HEK293T (cell line): ENCODE data around the gene SP140L.

Source experiments
- CTCF ChIA-PET: fragments of 350-600 bp; formaldehyde crosslinking; extraction: SDS; loops from one replicate; lab custom pipeline; 2021; ENCODE audit warnings: antibody characterized with exemption, inconsistent platforms; lab: Yijun Ruan, JAX
- POLR2A ChIA-PET: fragments of 350-600 bp; formaldehyde crosslinking; extraction: SDS; loops from one replicate; lab custom pipeline; 2020; ENCODE audit warnings: antibody characterized with exemption, inconsistent platforms; lab: Yijun Ruan, JAX
- DNase-seq: peaks from one replicate; pipeline ENCODE4 v3.0.0; 2012; ENCODE audit warnings: mixed read lengths; ENCODE audit errors: extremely low spot score
- ARNT ChIP-seq: fragments of 450-650 bp; IDR thresholded peaks from 2 replicates; pipeline ENCODE4 v1.6.1; 2017; ENCODE audit warnings: mild to moderate bottlenecking
- BHLHE40 ChIP-seq: fragments of 450-650 bp; IDR thresholded peaks from 2 replicates; pipeline ENCODE4 v1.6.1; 2016; ENCODE audit warnings: mild to moderate bottlenecking, moderate library complexity, borderline replicate concordance
- CTBP1 ChIP-seq: fragments of 450-650 bp; IDR thresholded peaks from 2 replicates; pipeline ENCODE4 v1.6.1; 2016; ENCODE audit warnings: borderline replicate concordance
- ELF4 ChIP-seq: fragments of 450-650 bp; IDR thresholded peaks from 2 replicates; pipeline ENCODE4 v1.6.1; 2017; ENCODE audit warnings: antibody characterized with exemption
- FOXA1 ChIP-seq: fragments of 450-650 bp; IDR thresholded peaks from 2 replicates; pipeline ENCODE4 v1.6.1; 2016; ENCODE audit warnings: mild to moderate bottlenecking
- FOXK2 ChIP-seq: fragments of 450-650 bp; IDR thresholded peaks from 2 replicates; pipeline ENCODE4 v1.6.1; 2016; ENCODE audit warnings: mild to moderate bottlenecking
- FOXM1 ChIP-seq: fragments of 450-650 bp; IDR thresholded peaks from 2 replicates; pipeline ENCODE4 v1.6.1; 2017; ENCODE audit warnings: mild to moderate bottlenecking, borderline replicate concordance
- HDGF ChIP-seq: fragments of 450-650 bp; IDR thresholded peaks from 2 replicates; pipeline ENCODE4 v1.6.1; 2017; ENCODE audit warnings: antibody characterized with exemption, borderline replicate concordance
- L3MBTL2 ChIP-seq: fragments of 450-650 bp; conservative IDR thresholded peaks from 2 replicates; pipeline ENCODE4 v1.6.1; 2016; ENCODE audit warnings: mild to moderate bottlenecking
- LEF1 ChIP-seq: fragments of 450-650 bp; IDR thresholded peaks from 2 replicates; pipeline ENCODE4 v1.6.1; 2017; ENCODE audit warnings: mild to moderate bottlenecking, borderline replicate concordance
- NFRKB ChIP-seq: fragments of 450-650 bp; IDR thresholded peaks from 2 replicates; pipeline ENCODE4 v1.6.1; 2016; ENCODE audit warnings: mild to moderate bottlenecking, moderate library complexity
- PKNOX1 ChIP-seq: fragments of 450-650 bp; IDR thresholded peaks from 2 replicates; pipeline ENCODE4 v1.6.1; 2016
- SP1 ChIP-seq: fragments of 450-650 bp; IDR thresholded peaks from 2 replicates; pipeline ENCODE4 v1.6.1; 2017
- SUZ12 ChIP-seq: fragments of 450-650 bp; IDR thresholded peaks from 2 replicates; pipeline ENCODE4 v1.6.1; 2016; ENCODE audit warnings: mild to moderate bottlenecking
- TARDBP ChIP-seq: fragments of 450-650 bp; IDR thresholded peaks from 2 replicates; pipeline ENCODE4 v1.6.1; 2016
- ZNF384 ChIP-seq: fragments of 450-650 bp; IDR thresholded peaks from 2 replicates; pipeline ENCODE4 v1.6.1; 2016

The SP140L gene

GRCh38 chr2:230325316-230326243 lies 1.4 kb upstream of the SP140L start:
- DNase-seq: no peak
- TF ChIP-seq L3MBTL2: no peak
- TF ChIP-seq SP1: no peak
- TF ChIP-seq BHLHE40: no peak
- no peak for TF ChIP-seq NFRKB
- no peak for TF ChIP-seq FOXA1
- TF ChIP-seq SUZ12: no peak
- no peak for TF ChIP-seq ELF4
- no peak for TF ChIP-seq TARDBP
- POLR2A ChIA-PET: no interaction called here
- CTCF ChIA-PET: no interaction called here

- TF ChIP-seq SP1 (no peak), L3MBTL2 (no peak), SUZ12 (no peak), CTBP1 (no peak), ARNT (no peak), FOXM1 (no peak)
- ChIA-PET POLR2A (no interaction called here), CTCF (interaction anchor here (0.6 kb wide), 1 partner anchor 896 kb away, joined by 9 read pairs; no protein-coding TSS in a partner anchor)
- no peak for DNase-seq
Observed at GRCh38 chr2:230327418-230328154, 593 bp downstream of the SP140L start.

GRCh38 chr2:230328155-230328458 lies 1.1 kb downstream of the SP140L start:
- TF ChIP-seq BHLHE40 (no peak), ARNT (no peak), L3MBTL2 (no peak), FOXK2 (no peak), ZNF384 (no peak), SUZ12 (no peak), CTBP1 (no peak), NFRKB (no peak), TARDBP (no peak), LEF1 (no peak), PKNOX1 (no peak), FOXM1 (no peak), FOXA1 (no peak), SP1 (no peak), HDGF (no peak)
- DNase-seq: no peak
- POLR2A ChIA-PET: no interaction called here
- CTCF ChIA-PET: interaction anchor here (0.6 kb wide), 1 partner anchor 897 kb away, joined by 9 read pairs; no protein-coding TSS in a partner anchor

- ChIA-PET POLR2A (no interaction called here), CTCF (no interaction called here)
- no peak for TF ChIP-seq SUZ12
- no peak for TF ChIP-seq CTBP1
- no peak for TF ChIP-seq FOXM1
- no peak for TF ChIP-seq LEF1
- TF ChIP-seq ARNT: no peak
- TF ChIP-seq FOXK2: no peak
- no peak for TF ChIP-seq ELF4
- no peak for TF ChIP-seq ZNF384
- TF ChIP-seq FOXA1: no peak
- no peak for TF ChIP-seq PKNOX1
- TF ChIP-seq SP1: no peak
- DNase-seq: no peak
Observed at GRCh38 chr2:230329946-230330605, 3.1 kb downstream of the SP140L start.

GRCh38 chr2:230330725-230331124 lies 3.7 kb downstream of the SP140L start:
- POLR2A ChIA-PET: no interaction called here
- CTCF ChIA-PET: no interaction called here
- no peak for DNase-seq
- TF ChIP-seq LEF1: no peak
- no peak for TF ChIP-seq ZNF384
- TF ChIP-seq HDGF: no peak
- TF ChIP-seq PKNOX1: no peak
- no peak for TF ChIP-seq ELF4

GRCh38 chr2:230335461-230335863 lies 8.5 kb downstream of the SP140L start:
- CTCF ChIA-PET: no interaction called here
- POLR2A ChIA-PET: no interaction called here
- DNase-seq: no peak
- TF ChIP-seq ELF4 (no peak), SUZ12 (no peak), ARNT (no peak), ZNF384 (no peak), BHLHE40 (no peak), LEF1 (no peak), HDGF (no peak), PKNOX1 (no peak), NFRKB (no peak), CTBP1 (no peak), TARDBP (no peak), L3MBTL2 (no peak)
